Right hindlimb (tissue), 1 donor: ENCODE results near the gene CYP27B1.

Experiments used
- DNase-seq: peaks from one replicate; pipeline ENCODE4 v3.0.0-alpha.2; 2018

The CYP27B1 gene

GRCh38 chr12:57765003-57765697 is 1.7 kb downstream of the CYP27B1 start:
- no peak for DNase-seq

GRCh38 chr12:57764662-57765002 is 2.2 kb downstream of the CYP27B1 start:
- no peak for DNase-seq

- no peak for DNase-seq
Measured at GRCh38 chr12:57763881-57764661, 2.8 kb downstream of the CYP27B1 start.

- no peak for DNase-seq
Measured at GRCh38 chr12:57762463-57762862, 4.4 kb downstream of the CYP27B1 start.

- DNase-seq = no peak
Measured at GRCh38 chr12:57761391-57761998, 5.4 kb downstream of the CYP27B1 start.

GRCh38 chr12:57760347-57760982 is 6.4 kb downstream of the CYP27B1 start:
- DNase-seq = no peak

GRCh38 chr12:57759360-57759980 is 7.4 kb downstream of the CYP27B1 start:
- DNase-seq = no peak

GRCh38 chr12:57758552-57759359 is 8.1 kb downstream of the CYP27B1 start:
- no peak for DNase-seq

GRCh38 chr12:57757771-57758170 is 9.1 kb downstream of the CYP27B1 start:
- no peak for DNase-seq

DNA sequence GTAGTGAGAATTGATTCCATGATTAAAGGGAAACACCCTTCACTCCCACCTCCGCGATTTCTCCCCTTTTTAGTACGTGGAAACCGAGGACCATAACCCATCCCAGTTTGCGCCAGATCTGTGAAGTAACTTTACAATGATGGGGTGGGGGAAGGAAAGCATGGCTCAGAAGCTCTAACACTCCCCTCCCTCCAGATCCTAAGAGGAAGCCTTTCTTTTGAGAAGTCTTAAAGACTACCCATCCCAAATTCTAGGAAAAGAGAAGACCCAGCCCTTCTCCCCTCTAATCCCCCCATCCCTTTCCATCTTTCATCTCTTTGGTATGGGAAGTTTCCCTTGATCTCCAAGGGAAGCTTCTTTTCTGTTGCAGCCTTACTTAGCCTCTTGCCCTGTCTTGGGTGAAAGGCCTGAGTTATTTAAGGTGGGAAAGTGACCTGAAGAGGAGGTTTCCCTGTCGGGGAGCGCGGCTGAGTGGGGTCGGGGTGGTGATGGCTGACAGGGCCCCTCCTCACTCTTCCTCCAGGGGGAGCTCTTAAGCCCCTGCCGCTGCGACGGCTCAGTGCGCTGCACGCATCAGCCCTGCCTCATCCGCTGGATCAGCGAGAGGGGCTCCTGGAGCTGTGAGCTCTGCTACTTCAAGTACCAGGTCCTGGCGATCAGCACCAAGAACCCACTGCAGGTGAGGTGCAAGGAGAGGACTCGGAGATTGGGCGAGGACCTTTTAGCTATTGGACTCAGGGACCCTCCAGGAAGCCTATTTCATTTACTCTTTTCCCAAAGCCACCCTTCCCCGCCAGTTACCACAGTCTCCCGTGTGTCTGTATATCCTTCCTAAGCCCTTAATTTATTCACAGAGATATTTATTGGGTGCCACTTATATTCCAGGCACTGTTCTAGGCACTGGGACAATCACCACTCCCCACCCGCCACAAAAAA is 10.2 kb downstream of the CYP27B1 start:
- no peak for DNase-seq

DNA sequence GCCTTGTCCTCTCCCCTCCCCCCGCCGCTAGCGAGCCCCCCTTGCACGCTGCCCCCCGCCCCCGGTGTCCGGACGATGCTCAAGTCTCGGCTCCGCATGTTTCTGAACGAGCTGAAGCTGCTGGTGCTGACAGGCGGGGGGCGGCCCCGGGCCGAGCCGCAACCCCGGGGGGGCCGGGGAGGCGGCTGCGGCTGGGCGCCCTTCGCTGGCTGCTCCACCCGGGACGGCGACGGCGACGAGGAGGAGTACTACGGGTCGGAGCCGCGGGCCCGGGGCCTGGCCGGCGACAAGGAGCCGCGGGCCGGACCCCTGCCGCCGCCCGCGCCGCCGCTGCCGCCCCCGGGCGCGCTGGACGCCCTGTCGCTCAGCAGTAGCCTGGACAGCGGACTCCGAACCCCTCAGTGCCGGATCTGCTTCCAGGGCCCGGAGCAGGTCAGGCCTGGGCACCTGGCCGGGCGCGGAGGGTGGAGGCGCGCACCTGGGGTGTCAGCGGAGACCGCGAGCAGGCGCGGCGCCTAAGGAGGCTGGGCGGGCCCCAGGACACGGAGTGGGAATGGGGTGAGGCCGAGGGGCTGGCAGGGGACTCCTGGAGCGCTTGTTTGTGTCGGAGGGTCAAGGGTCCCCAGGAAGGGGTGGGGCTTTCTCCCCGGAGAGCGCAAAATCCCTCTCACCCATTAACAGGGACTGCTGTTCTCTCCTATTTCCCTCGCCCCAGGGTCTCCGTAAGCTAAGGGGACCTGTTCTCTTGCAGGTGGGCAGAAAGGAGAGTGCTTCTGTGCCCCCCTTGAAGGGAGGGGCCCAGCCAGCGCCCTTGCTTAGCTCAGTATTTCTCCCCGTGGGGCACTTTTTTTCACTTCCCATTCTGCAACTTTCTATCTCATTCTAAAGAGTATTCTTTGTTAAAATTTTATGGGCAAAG is 11.2 kb downstream of the CYP27B1 start:
- DNase-seq = no peak

DNA sequence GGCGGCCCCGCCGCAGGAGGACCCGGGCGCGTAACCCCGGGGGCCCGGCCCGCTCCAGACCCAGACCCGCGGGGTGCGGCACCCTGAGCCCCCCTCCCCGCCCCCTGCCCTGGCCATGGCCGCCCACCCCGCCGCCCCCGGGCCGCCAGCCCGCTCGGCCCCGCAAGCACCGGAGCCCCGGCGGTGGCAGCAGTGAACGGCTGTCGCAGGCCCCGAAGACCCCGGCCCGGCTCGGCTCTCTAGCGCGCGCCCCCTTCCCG is 11.8 kb downstream of the CYP27B1 start:
- DNase-seq = no peak

DNA sequence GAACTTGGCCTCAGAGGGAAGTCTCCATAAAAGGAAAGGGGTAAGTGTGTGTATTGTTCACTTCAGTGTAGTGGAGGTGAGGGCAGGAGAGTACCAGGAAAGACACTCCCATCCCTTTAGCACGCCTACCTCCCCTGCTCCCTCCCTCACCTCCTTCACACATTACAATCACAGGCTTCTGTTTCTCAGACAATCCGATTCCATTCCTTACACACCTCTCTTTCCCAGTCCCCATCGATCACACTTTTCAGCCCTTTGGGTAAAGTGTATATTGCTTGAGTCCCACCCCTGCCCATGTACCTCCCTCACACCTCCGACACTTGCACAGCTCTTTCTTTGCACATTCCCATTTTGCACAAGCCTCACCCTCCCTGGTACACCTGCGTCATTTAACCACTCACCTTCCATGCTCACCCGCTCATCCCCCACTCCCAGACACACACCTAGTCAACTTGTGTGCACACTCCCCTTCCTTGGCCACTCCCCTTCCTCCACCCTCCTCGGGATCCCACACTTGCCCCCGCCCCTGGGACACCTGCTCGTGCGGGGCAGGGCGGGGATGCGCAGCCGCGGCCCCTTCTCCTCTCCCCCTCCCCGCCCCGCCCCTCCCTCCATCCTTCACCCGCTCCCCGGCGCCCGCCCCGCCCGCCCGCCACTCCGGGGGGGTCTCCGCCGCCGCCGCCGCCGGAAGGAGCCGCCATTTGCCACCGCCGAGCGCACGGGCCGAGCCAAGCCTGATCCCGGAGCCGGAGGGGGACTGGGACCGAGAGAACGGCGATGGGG is 12.3 kb downstream of the CYP27B1 start, which contains the start of gene MARCHF9:
Gene MARCHF9, plus strand, starts transcription at position 693 of the 783 bp plus-strand sequence. CDS start 426 bp downstream, outside the sequence.
- peak; percentile 55 for DNase-seq

DNA sequence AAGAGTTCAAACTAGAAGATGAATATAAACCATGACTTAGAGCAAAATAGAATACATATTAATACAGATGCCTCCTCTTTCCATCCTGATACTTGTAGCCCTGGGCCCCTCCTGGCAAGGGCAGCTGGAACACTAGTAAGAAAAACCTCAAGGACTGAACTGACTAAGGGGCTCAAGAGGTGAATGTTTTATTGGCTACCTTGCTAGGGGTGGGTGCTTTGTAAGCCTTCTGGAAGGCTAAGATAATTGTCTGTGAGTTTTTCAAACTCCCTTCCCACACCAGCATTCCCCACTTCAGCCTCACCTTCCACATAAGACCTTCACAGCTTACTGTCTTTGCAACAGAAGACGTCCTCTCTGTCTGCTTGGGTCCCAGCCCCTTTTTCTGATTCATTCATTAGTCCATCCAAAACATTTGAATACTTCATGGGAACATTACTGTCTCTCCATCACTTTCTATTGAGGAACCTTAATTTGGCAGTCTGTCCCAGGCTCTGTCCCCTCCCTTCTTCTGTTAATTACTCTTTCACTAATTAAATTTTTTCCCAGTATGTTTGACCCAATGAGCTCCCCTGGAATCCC is 13.0 kb downstream of the CYP27B1 start:
- no peak for DNase-seq

DNA sequence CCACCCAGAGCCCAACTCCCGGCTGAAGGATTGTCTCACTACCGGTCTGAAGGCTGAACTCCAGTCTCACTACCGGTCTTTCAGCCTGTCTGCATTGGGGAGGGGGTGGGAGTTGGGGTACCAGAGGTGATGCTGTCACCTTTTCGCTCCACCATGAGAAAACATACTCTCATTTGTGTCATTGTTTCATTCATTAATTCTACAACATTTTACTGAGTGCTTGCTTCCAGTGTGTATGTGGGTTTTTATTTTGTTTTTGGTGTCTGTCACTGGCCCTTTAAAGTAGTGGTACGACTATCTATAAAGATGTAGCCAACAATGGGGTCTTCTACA is 14.2 kb downstream of the CYP27B1 start:
- DNase-seq = no peak

- DNase-seq = peak; percentile 100
Measured at GRCh38 chr12:57751788-57752667, 14.8 kb downstream of the CYP27B1 start, which contains the start of gene CDK4. TSS of gene CDK4 (minus strand) at chr12:57752310. CDS start at chr12:57751717, 593 bp downstream.

DNA sequence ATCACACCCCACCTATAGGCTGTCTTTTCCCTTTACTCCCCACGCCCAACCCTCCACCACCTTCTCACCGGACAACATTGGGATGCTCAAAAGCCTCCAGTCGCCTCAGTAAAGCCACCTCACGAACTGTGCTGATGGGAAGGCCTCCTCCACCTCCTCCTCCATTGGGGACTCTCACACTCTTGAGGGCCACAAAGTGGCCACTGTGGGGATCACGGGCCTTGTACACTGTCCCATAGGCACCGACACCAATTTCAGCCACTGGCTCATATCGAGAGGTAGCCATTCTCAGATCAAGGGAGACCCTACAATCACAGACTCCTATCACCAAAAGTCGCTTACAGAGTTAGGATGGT is 15.5 kb downstream of the CYP27B1 start:
- DNase-seq = no peak
